Inferior parietal cortex (tissue), 1 donor: ENCODE measurements around the gene SNCAIP.

Experiments
- DNase-seq: peaks from one replicate; pipeline ENCODE4 v3.0.0-alpha.2; 2016; ENCODE audit errors: extremely low spot score

The SNCAIP gene

DNA sequence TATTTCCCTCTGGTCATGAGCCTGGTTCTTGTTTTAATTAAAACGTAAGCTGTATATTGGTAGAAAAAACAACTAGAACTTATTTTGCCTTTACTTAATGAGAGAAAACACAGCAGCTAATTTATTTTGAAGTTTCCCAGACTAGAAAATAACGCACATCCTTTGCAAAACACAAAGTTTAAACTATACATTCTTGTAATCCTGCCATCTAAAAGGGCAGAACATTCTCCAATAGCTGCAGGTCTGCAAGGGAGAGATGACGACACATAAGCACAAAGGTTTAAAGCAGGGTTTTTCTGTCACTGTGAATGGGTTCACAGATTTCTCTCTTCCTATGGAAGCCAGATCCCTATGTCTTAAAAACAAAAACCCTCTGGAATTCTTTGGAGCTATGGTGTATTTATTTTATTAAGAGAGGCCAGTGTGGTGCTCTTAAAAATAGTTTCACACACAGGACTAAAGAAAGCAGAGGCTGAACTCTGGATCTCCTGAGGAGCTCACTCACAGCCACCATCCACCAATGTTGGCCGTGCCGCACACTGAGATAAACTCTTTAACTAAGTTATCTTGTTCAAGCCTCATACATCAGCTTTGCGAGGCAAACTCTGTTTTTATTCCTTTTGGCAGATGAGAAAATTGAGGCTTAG, 82.4 kb downstream of the SNCAIP start:
- DNase-seq = no peak

DNA sequence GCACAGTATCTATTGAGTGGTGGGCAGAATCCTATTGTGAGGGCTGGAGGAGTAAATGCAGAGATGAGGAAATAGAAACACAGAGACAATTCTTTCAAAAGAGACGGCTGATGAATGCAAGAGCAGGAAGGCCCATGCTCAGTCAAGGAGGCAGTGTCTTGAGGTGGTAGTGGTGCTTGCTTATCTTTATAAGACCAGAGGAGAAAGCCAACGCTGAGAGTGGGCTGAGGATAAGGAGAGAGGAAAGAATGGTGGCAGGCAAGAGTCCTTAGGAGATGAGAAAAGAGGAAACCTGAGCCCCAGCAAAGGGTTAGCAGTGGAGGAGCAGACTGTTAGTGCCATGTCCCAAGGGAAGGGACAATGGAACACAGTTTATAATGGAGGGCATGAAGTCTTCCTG, 86.0 kb downstream of the SNCAIP start:
- DNase-seq = no peak

GRCh38 chr5:122400341-122400740, 88.3 kb downstream of the SNCAIP start:
- DNase-seq = no peak

GRCh38 chr5:122400938-122401337, 88.9 kb downstream of the SNCAIP start:
- DNase-seq = no peak

DNA sequence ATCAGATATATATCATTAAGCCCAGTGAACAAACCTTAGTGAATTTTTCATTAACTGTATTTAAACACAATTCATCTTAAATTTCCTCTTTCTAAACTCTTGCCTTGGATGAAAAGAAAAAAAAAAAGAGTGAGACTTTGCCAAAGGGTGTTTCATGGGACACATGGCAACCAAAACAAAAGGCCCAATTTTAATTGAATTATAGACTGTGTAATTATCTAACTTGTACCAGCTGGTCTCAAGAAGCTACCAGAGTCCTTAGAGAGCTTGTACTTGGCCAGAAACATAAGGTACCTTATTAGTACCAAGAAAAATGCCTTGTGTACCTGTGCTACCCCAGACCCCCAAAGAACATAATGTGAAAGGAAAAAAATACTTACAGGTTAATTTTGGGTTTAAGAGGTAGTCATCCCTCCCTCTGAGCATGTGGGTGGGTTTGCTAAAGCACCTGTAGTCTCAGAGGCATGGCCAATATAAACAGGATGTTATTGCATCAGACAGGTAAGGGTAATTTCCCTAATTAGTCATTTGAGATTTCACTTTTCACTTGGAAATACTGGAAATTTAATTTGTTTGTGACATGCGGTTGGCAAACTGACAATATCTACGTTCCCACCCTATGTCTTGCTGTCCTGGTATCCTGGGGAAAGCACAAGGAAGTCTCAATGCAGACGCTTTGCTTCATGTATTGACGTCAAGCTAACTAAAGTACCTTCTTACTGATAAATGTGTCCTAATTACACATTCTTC, 90.1 kb downstream of the SNCAIP start:
- no peak for DNase-seq

DNA sequence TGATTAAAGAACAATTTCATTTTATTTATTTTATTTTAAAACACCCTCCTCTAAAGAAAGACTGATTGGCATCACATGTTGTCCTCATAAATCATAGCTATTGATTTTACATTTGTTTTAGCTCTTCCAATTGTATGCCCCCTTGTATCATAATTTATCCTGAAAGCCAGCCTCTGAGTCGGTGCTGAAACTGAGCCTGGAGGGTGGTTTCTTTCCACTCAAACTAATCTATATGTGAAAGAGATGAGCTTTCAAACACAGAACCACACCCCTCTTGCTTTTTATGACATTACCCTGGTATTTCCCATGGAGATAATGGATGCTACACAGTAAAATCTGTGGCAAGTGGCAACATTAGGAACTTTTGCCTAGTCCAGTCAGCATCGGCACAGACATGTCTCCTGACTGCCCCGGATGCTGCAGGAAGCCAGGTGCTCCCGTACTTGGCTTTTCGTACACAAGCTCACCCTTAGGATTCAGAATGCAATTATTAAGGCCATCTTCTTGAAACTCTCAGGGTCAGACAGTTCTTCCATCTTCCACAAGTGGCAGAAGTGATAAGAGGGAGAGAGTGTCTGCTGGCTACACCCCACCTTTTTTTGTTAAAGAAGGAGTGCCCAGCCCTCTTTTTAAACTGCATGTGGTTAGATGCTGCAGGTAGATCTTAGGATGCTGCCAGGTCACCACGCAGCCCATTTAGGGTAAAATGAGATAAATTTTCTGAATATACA, 91.1 kb downstream of the SNCAIP start:
- DNase-seq = no peak

- no peak for DNase-seq
Measured at GRCh38 chr5:122404018-122404417, 92.0 kb downstream of the SNCAIP start.

DNA sequence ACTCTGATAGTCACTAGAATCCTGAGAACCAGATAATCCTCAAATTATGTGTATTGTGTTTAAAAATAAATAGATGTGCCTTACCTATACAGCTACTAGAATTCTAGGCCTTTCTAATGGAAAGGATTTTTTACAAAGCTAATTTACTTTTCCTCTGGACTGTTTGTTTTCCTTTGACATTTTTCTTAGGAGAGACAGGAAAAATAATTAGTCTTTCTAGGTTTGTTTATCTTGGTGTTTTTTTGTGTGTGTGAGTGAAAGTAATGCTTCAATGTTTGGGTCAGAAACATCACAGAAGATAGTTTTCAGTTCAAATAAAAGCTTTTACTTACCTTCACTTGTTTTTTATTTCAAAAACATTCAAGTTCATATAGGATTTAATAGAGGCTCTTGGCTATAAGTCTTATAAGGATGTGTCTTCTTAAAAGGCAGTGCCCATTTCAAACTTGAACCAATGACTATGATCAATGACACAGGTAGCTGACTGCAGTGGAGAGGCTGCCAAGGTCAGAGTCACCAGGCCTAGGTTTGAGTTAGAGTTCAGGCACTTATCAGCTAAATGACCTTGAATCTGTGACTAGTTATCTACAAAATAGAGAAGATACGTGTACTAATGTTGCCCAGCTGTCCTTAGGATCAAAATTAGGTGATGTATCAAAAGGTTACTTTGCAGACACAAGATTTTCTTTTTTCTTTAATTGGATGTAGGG, 92.8 kb downstream of the SNCAIP start:
- DNase-seq = no peak

GRCh38 chr5:122405751-122406150, 93.7 kb downstream of the SNCAIP start:
- DNase-seq = no peak

- no peak for DNase-seq
Measured at GRCh38 chr5:122406181-122406580, 94.1 kb downstream of the SNCAIP start.

DNA sequence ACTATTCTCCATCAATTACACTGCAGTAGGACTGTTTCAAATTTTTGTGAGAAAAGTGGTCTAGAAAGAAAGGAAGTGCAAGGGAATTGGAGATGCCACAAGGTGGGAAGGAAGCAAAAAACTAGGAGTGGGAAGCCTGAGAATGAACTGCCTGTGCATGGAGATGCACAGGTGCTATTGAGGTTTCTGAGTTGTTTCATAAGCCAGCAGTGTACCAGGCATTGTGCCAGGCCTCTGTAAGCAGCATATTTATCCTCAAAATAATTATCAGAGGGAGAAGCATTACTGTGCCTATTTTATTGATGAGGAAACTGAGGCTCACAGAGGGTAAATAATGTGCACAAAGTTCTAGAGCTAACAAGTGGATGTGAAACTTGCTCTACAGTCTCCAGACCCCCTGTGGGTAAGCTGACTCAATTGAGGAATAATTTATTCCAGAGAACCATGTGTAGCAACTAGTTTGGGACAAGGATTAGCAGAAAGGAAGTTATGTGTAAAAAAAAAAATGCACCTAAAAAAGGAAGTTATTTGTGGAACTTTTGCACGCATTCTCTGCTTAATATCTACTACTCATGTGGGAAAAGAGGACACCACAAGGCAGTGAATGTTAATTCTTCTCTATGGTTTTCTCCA, 96.7 kb downstream of the SNCAIP start:
- DNase-seq = no peak

- no peak for DNase-seq
Measured at GRCh38 chr5:122412966-122413365, 100.9 kb downstream of the SNCAIP start.

DNA sequence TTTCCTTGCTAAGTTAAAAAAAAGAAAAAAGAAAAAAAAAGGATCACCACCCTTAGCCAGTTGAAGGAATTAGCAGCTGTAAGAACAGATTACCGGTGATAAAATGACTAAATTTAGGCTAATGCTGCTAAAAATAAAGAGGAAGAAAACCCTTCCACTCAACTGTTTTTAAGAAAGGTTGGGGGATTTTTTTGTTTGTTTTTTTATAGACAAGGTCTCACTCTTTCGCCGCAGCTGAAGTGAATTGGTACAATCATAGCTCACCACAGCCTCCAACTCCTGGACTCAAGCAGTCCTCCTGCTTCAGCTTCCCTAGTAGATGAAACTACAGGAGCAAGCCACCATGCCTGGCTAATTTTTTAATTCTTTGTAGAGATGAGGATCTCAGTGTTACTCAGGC, 101.7 kb downstream of the SNCAIP start:
- no peak for DNase-seq

- peak; percentile 76 for DNase-seq
Measured at GRCh38 chr5:122415030-122415800, 103.2 kb downstream of the SNCAIP start.

GRCh38 chr5:122415801-122416120, 103.7 kb downstream of the SNCAIP start:
- DNase-seq = no peak

DNA sequence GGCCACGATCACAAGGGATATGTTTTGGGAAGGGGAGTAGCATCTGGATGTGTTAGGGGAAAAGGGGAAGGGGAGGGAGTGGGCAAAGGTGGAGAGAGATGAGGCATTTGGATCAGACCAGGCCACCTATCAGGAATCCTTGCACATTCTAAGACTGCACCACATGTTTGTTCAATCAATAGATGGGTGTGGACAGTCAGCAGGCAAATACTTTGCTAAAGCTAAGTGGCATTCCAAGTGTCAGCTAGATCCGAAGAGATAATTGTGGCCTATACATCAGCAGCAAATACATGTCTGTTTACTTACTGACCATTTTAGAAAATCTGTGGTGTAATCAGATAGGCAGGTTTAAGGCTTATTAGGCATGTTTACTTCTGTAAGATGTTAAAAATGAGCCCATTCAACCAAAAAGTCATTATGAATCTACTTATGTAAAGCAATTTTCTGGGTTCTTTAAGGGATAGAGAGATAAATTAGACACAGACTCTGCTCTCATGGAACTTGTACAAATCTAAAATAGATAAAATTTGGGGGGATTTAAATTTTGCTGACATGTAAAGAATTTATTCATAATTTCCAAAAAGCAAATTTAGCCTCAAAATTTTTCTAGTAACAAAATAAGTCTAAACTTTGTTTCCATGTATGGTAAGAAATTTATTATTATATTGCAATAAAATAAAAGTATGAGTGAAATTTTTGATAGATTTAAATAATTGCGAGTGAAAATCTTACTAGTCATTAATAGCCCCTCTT, 107.3 kb downstream of the SNCAIP start:
- no peak for DNase-seq

DNA sequence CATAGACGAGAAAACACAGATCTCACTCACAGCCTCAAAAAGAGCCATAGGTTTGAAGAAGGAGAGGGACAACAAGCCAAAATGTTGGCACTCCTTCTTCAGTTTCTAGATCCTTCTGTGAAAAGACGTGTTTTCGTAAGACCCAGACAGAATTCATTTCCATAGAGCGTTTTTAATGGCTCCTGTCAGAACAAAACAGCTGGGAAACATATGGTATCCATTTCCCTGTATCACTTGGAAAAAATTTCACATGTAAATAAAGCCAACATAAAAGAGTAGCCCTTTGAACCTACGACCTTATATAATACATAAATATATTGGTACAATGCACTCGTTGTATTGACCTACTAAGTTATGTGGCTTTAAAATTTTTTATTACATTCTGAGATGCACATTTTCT, 108.1 kb downstream of the SNCAIP start:
- DNase-seq = no peak

DNA sequence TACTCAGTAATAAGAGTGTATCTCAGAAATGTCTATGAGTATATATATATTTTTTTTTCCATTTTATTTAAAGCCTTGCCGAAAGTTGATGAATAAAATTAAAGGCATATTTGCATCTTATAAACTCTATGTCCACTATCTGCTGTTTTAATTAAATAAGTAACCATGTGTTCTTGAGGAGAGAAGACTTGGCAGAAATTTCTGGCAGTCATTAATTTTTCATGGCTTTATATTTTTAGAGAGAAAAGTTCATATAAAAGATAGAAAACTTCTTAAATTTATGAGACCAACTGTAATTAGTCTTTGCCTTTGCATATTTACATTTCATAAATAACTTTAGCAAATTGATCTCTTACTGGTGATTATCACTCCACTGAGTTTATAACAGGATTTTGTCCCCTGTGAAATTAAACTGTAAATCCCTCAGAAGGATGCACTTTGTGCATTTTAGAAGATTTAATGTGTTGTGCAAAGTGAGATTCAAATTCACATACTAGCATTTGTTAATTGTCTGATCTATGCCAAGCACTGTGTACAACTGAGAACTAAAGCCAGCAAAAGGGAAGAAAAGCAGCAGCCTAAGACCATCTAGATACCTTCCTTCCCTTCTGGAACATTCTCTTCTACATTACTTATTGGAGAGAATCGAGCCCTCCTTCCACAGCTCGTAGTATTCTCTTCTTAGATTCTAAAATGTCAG, 108.7 kb downstream of the SNCAIP start:
- no peak for DNase-seq

- no peak for DNase-seq
Measured at GRCh38 chr5:122421374-122422079, 109.5 kb downstream of the SNCAIP start.
